Endothelial cell (in vitro differentiated cells): ENCODE data around the gene TARP.

Experiments used
- DNase-seq: peaks from one replicate; pipeline ENCODE4 v3.0.0; 2021; ENCODE audit warnings: low spot score
- H3K27ac Mint-ChIP-seq: one replicate; pipeline ENCODE4 v1.8.0; 2021; ENCODE audit warnings: mixed read lengths, inconsistent platforms; ENCODE audit not compliant: unreplicated experiment
- H3K27me3 Mint-ChIP-seq: one replicate; pipeline ENCODE4 v1.8.0; 2021; ENCODE audit warnings: mild to moderate bottlenecking, moderate library complexity, mixed read lengths, inconsistent platforms; ENCODE audit not compliant: unreplicated experiment
- H3K36me3 Mint-ChIP-seq: one replicate; pipeline ENCODE4 v1.8.0; 2021; ENCODE audit warnings: mild to moderate bottlenecking, low read depth, mixed read lengths, inconsistent platforms; ENCODE audit not compliant: unreplicated experiment
- H3K4me1 Mint-ChIP-seq: one replicate; pipeline ENCODE4 v1.8.0; 2021; ENCODE audit warnings: mild to moderate bottlenecking, mixed read lengths, inconsistent platforms; ENCODE audit not compliant: unreplicated experiment
- H3K4me3 Mint-ChIP-seq: one replicate; pipeline ENCODE4 v1.8.0; 2021; ENCODE audit warnings: mild to moderate bottlenecking, mixed read lengths, inconsistent platforms; ENCODE audit not compliant: unreplicated experiment
- H3K9me3 Mint-ChIP-seq: one replicate; pipeline ENCODE4 v1.8.0; 2021; ENCODE audit warnings: mixed read lengths, inconsistent platforms; ENCODE audit not compliant: unreplicated experiment
- CTCF ChIP-seq: fragments of 200-600 bp; sonication (generic); IDR thresholded peaks from one replicate; pipeline ENCODE4 v1.5.0; 2021; ENCODE audit warnings: antibody characterized with exemption; ENCODE audit not compliant: unreplicated experiment

The TARP gene

GRCh38 chr7:38316733-38317360 lies 43.4 kb upstream of the TARP start:
- Mint-ChIP-seq H3K27ac (no peak overlapping the region), H3K4me1 (peaks cover 18% of the 10 kb centered on the region), H3K9me3 (no peaks in the 10 kb centered on the region), H3K36me3 (no peaks in the 10 kb centered on the region), H3K4me3 (no peak overlapping the region), H3K27me3 (no peaks in the 10 kb centered on the region)
- no peak for DNase-seq
- no peak for TF ChIP-seq CTCF

- Mint-ChIP-seq H3K4me1 (peaks cover 18% of the 10 kb centered on the region), H3K27me3 (no peaks in the 10 kb centered on the region), H3K36me3 (no peaks in the 10 kb centered on the region), H3K9me3 (no peaks in the 10 kb centered on the region), H3K27ac (no peak overlapping the region), H3K4me3 (no peak overlapping the region)
- DNase-seq: no peak
- no peak for TF ChIP-seq CTCF
Observed at GRCh38 chr7:38315410-38315809, 42.0 kb upstream of the TARP start.

- Mint-ChIP-seq H3K27me3 (no peaks in the 10 kb centered on the region), H3K36me3 (no peaks in the 10 kb centered on the region), H3K4me1 (peaks cover 6% of the 10 kb centered on the region), H3K27ac (no peak overlapping the region), H3K9me3 (no peaks in the 10 kb centered on the region), H3K4me3 (no peak overlapping the region)
- TF ChIP-seq CTCF: no peak
- no peak for DNase-seq
Observed at GRCh38 chr7:38312821-38313220, 39.4 kb upstream of the TARP start.

GRCh38 chr7:38311329-38311937 lies 38.0 kb upstream of the TARP start:
- no peak overlapping the region for H3K27ac Mint-ChIP-seq
- H3K27me3 Mint-ChIP-seq: no peaks in the 10 kb centered on the region
- H3K4me1 Mint-ChIP-seq: peaks cover 5% of the 10 kb centered on the region
- TF ChIP-seq CTCF: no peak
- H3K9me3 Mint-ChIP-seq: no peaks in the 10 kb centered on the region
- H3K36me3 Mint-ChIP-seq: no peaks in the 10 kb centered on the region
- H3K4me3 Mint-ChIP-seq: no peak overlapping the region
- DNase-seq: no peak

GRCh38 chr7:38310591-38311101 lies 37.2 kb upstream of the TARP start:
- H3K4me3 Mint-ChIP-seq: no peak overlapping the region
- H3K27ac Mint-ChIP-seq: no peak overlapping the region
- H3K9me3 Mint-ChIP-seq: no peaks in the 10 kb centered on the region
- peaks cover 5% of the 10 kb centered on the region for H3K4me1 Mint-ChIP-seq
- DNase-seq: no peak
- TF ChIP-seq CTCF: no peak
- no peaks in the 10 kb centered on the region for H3K36me3 Mint-ChIP-seq
- H3K27me3 Mint-ChIP-seq: no peaks in the 10 kb centered on the region
